Measurements from ENCODE around the gene PPP1R16B.

PPP1R16B gene

DNA sequence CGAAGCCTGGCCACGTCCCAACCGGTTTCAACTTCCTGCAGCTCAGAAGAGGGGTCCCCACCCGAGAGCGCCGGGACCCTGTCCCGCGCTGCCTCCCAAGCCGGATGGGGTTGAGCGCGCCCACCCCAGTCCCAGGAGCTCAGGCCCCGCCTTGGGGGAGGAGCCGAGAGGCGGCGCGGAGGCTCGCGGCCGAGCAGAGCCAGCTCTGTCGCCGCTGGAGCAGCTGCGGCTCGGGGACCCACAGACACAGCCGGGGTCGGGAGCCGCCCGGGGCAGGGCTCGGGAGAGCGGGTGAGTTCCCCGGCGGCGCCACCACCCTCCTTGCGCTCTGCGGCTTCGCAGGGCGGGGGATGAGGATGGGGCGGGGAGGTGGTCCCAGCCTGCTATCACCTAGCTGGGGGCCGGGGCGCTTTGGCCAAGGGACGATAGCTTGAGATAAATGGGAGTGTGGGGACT, at the start of gene PPP1R16B:
TSS of gene PPP1R16B (plus strand) at position 196 of the 456 bp plus-strand sequence. CDS start 30,229 bp downstream, outside the sequence.
- no peak for FAIRE-seq

DNA sequence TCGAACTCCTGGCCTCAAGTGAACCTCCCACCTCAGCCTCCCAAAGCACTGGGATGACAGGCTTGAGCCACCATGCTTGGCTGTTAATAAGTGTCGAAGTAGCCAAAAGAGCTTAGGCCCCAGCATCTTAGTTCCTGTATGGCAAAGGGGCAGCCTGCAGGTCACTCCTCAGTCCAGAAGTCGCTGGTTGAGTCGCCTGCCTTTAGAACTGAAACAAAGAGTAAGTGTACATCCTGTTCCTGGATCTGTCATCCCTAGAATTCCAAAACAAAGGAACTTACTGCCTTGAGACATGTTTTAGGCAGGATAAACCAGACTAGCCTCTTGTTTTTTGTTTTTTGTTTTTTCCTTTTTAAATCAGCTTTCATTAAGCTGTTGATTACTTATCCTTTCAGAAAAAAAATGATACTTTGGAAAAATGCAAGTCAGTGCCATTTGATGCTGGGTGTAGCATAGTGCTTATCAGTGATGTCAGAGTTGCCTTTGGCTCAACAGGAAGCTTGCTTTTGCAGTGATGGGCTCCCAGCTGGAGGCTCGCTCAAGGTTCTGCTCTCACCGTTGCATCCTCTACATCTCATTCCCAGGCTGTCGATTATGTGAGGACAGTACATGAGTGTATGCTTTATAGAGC, 48.2 kb upstream of the PPP1R16B start:
- FAIRE-seq = no peak

- FAIRE-seq = no peak
Measured at GRCh38 chr20:38759106-38759505, 46.4 kb upstream of the PPP1R16B start.

- FAIRE-seq = no peak
Measured at GRCh38 chr20:38760978-38761377, 44.5 kb upstream of the PPP1R16B start.

GRCh38 chr20:38762174-38762573, 43.3 kb upstream of the PPP1R16B start:
- FAIRE-seq = no peak

DNA sequence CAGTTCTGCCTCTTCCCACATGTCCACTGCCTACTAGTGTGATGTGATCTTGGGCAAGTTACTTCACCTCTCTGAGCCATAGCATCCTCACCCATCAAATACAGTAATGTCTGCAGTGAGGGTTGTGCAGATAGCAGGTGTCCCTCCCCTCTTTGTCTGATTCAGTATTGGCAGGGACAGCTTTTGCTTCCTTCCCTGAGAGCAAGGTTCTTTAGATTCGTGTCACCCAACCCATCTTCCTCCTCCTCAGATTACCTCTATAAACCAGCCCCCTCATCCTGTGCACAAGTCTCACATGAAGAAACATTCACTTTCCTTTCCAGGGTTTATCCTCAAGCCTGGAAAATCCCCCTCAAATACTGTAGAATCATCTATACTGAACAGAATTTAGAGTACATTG, 41.9 kb upstream of the PPP1R16B start:
- FAIRE-seq = no peak

GRCh38 chr20:38764567-38765318, 40.8 kb upstream of the PPP1R16B start:
- no peak for FAIRE-seq

DNA sequence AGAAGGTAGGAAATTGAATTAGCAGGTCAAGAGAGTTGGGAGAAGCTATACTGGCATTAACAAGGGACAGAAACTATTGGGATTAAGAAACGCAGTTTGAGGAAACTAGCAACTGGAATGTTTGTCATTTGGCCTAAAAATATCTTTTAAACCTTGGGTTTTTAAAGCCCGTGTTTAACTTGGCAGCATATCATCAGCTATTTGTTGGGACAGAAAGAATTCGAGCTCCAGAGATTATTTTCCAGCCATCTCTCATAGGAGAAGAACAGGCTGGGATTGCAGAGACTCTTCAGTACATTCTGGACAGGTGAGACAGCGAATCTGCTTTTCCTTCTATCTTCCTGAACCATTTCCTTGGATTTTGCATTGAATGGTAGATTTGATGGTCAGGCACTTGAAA, 39.4 kb upstream of the PPP1R16B start:
- no peak for FAIRE-seq

- no peak for FAIRE-seq
Measured at GRCh38 chr20:38769376-38770295, 35.9 kb upstream of the PPP1R16B start.

DNA sequence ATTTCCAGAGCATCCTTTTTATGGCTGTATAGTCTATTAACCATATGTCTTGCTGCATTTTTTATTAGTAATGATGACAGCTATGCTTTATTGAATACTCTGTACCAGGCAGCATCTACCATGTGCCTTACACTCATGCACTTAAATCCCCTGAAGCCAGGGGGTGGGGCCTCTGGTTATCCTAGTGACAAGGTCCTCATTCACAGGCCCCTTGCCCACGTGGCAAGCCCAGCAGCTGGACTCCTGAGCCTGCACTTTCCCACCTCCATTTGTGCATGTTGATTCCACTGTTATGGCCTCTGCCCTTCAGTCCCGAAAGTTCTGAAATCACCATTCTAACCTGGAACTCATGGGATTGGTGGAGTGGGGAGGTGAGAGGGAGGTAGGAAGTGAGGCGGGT, 35.0 kb upstream of the PPP1R16B start:
- FAIRE-seq = no peak

DNA sequence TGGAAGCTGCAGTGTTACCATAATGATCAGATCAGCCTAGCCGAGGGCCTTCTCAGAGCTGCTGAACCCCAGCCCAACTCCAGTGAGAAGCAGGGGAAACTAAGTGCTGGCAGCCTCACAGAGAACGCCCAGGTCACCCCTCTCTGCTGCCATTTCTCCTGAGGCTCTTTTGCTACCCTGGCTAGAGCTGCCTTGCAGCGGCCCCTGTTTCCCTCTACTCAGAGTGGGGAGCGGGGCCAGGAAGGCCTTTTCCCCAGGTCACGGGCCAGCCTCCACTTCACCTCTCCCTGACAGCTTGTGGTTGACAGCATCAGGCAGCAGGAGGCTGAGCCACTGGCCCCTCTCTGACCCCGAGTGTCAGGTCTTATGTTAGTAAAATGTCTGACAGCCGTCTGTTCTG, 34.5 kb upstream of the PPP1R16B start:
- FAIRE-seq = no peak

- no peak for FAIRE-seq
Measured at GRCh38 chr20:38771621-38772020, 33.9 kb upstream of the PPP1R16B start.

DNA sequence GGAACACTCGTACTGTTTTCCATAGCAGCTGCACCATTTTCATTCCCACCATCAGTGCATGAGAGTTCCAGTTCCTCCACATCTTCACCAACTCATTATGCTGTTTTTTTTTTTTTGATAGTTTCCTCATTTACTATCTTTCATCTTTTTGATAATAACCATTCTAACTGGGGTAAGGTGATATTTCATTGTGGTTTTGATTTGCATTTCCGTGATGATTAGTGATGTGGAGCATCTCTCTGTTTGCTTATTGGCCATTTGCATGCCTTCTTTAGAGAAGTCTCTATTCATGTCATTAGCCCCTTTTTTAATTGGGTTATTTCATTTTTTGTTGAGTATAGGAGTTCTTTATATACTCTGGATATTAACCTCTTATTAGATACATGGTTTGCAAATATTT, 31.3 kb upstream of the PPP1R16B start:
- no peak for FAIRE-seq

DNA sequence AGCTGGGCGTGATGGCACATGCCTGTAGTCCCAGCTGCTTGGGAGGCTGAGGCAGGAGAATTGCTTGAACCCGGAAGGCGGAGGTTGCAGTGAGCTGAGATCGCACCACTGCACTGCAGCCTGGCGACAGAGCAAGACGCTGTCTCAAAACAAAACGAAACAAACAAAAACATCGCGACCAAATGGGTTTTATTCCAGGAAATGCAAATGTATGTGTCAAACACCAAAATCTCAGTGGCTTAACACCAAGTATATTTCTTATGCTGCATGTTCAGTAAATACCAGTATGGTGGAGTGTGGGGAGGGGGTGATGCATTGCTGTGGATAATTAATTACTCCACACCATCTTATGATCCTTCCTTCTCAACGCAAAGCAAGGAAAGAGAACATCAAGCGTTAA, 29.1 kb upstream of the PPP1R16B start:
- no peak for FAIRE-seq

DNA sequence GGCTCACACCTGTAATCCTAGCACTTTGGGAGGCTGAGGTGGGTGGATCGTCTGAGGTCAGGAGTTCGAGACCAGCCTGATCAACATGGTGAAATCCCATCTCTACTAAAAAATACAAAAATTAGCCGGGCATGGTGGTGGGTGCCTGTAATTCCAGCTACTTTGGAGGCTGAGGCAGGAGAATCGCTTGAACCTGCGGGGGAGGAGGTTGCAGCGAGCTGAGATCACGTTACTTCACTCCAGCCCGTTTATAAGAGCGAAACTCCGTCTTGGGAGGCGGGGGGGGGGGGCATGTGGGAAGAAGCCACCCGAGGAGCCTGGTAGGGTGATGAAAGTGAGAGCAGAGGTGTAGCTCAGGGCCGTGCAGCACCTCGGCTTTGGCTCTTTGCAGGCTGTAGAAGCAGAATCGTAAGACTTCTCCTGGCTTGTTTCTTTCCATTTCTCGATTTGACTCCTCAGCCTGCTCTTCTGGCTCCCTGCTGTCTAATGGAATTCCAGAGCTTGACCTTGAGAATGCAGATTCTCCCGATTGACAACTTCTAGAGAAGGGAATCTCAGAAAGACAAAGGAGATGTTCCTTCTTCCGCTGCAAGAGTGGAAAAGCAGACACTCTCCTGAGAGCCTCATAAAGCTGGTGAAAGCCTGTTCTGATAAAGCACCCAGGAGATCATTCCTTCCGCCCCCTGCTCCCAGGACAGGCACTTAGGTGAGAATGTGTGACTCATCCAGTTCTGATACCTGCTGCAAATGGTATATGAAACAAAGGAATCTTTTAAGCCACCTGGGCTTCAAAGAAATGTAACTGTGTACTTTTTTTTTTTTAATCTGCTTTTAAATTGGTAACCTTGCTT, 26.0 kb upstream of the PPP1R16B start:
- no peak for FAIRE-seq

- FAIRE-seq = no peak
Measured at GRCh38 chr20:38782275-38782674, 23.2 kb upstream of the PPP1R16B start.

DNA sequence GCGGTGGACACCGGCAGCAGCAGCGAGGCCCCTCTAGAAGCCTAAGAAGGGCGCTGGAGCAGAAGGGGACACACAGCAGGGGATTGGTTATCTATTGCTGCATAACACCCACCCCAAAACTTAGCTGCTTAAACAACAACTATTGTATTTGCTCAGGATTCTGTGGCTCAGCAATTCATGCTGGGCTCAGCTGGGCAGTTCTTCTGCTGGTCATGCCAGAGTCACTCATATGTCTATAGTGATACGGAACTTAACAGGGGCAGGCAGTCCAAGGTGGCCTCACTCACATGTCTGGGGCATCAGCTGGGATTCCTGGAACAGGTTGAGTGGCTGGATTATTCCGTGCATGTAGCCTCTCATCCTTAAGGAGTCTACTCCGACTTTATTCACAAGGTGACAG, 17.6 kb upstream of the PPP1R16B start:
- FAIRE-seq = no peak

GRCh38 chr20:38789503-38790199, 15.8 kb upstream of the PPP1R16B start:
- FAIRE-seq = no peak

GRCh38 chr20:38790200-38791053, 15.1 kb upstream of the PPP1R16B start:
- FAIRE-seq = no peak

DNA sequence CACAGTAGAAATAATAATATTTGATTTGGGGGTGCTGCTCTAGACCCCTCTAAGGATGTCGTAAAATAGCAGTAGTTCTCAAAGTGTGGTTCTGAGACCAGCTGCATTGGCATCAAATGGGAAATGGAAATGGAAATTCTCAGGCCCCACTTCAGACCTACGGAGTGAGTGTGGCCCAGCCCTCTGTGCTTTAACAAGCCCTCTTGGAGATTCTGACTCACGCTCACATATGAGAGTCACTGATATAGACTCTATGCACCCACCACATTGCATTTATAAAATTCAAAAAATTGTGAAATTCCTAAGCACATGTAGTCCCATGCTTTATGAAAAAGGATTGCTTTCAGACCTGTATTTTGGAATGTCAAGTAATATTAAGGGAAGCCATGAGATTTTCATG, 14.2 kb upstream of the PPP1R16B start:
- FAIRE-seq = no peak

- FAIRE-seq = no peak
Measured at GRCh38 chr20:38791940-38792339, 13.6 kb upstream of the PPP1R16B start.
